Measurements from ENCODE around the gene CHMP4A. TPM values are rescaled to one million over a fixed set of nuclear protein-coding genes. Genes with fewer than 3 reads are reported as not detected.

The CHMP4A gene
- total and polyA plus RNA-seq, 2 of the 13 experiments (the other 11 are each of a cell fraction or from before 2014, with no cell fraction given) = 83.6 to 113 TPM

GRCh38 chr14:24234095-24235005 lies 21.1 kb upstream of the CHMP4A start (continued):
- no peak for TF ChIP-seq SMYD3 (CRISPR knock-in tag; IDR thresholded peaks at IDR 0.05)
- TF ChIP-seq NR2C2 (CRISPR knock-in tag; IDR thresholded peaks at IDR 0.05; ENCODE audit: borderline replicate concordance) = 0 out of 2 replicates have a peak, but pooled peaks have one; percentile 12
- no peak for TF ChIP-seq HES4 (CRISPR knock-in tag; IDR thresholded peaks at IDR 0.05; ENCODE audit: borderline replicate concordance)
- 0 out of 2 replicates have a peak, but pooled peaks have one; percentile 44 for TF ChIP-seq PAX8 (CRISPR knock-in tag; IDR thresholded peaks at IDR 0.05; ENCODE audit: borderline replicate concordance)
- TF ChIP-seq ZNF138 (CRISPR knock-in tag; IDR thresholded peaks at IDR 0.05; ENCODE audit: low read depth) = no peak
- TF ChIP-seq ZBTB39 (CRISPR knock-in tag; IDR thresholded peaks at IDR 0.05) = no peak
- TF ChIP-seq ZNF7 (CRISPR knock-in tag; IDR thresholded peaks at IDR 0.05) = no peak
- no peak for TF ChIP-seq E2F1 (CRISPR knock-in tag; IDR thresholded peaks at IDR 0.05)
- 0 out of 2 replicates have a peak, but pooled peaks have one; percentile 39 for TF ChIP-seq ZNF691 (CRISPR knock-in tag; IDR thresholded peaks at IDR 0.05; ENCODE audit: borderline replicate concordance, low read depth)
- no peak for TF ChIP-seq HDAC1 (CRISPR knock-in tag; IDR thresholded peaks at IDR 0.05)
- no peak for TF ChIP-seq ZNF703 (CRISPR knock-in tag; IDR thresholded peaks at IDR 0.05; ENCODE audit: borderline replicate concordance)
- TF ChIP-seq ZNF670 (CRISPR knock-in tag; IDR thresholded peaks at IDR 0.05; ENCODE audit: borderline replicate concordance) = no peak
- TF ChIP-seq ERF (CRISPR knock-in tag; IDR thresholded peaks at IDR 0.05) = 0 out of 2 replicates have a peak, but pooled peaks have one; percentile 8
- TF ChIP-seq HMGXB4 (CRISPR knock-in tag; IDR thresholded peaks at IDR 0.05; ENCODE audit: borderline replicate concordance in 1 of 2, low read depth in 1 of 2) = peak in 1 of 2 experiments; percentile 24; a peak in 1 of 4 replicates
- no peak for TF ChIP-seq PBX2 (CRISPR knock-in tag; IDR thresholded peaks at IDR 0.05)
- TF ChIP-seq ZNF3 (CRISPR knock-in tag; IDR thresholded peaks at IDR 0.05) = no peak
- TF ChIP-seq SMARCC2 (IDR thresholded peaks at IDR 0.05) = no peak

Measured in HepG2 (cell line).